Central memory CD8-positive, alpha-beta T cell (primary cell): Measurements from ENCODE around the gene CDC42EP4.

Experiments used
- ATAC-seq: fragments of 150-1000 bp; cut with Tn5 transposase; replicated peaks from 2 replicates; pipeline ENCODE4 v1.10.0; 2022; ENCODE audit warnings: mild to moderate bottlenecking, moderate FRiP score, moderate number of reproducible peaks; ENCODE audit not compliant: poor library complexity, severe bottlenecking; ENCODE audit errors: extremely low read depth
- DNase-seq, 2 donors: peaks; one replicate each; pipeline ENCODE4 v3.0.0; 2021; ENCODE audit warnings: low spot score in 2 of 2
- H3K27ac Mint-ChIP-seq: one replicate; pipeline ENCODE4 v1.8.0; 2022; ENCODE audit warnings: low read depth, mild to moderate bottlenecking, moderate library complexity, mixed read lengths
- H3K27me3 Mint-ChIP-seq: one replicate; pipeline ENCODE4 v1.8.0; 2022; ENCODE audit warnings: mixed read lengths
- H3K36me3 Mint-ChIP-seq: one replicate; pipeline ENCODE4 v1.8.0; 2022; ENCODE audit warnings: mild to moderate bottlenecking, moderate library complexity, mixed read lengths; ENCODE audit not compliant: insufficient read depth
- H3K4me1 Mint-ChIP-seq: one replicate; pipeline ENCODE4 v1.8.0; 2022; ENCODE audit warnings: mixed read lengths
- H3K4me3 Mint-ChIP-seq: one replicate; pipeline ENCODE4 v1.8.0; 2022; ENCODE audit warnings: mild to moderate bottlenecking, moderate library complexity, mixed read lengths
- H3K9me3 Mint-ChIP-seq: one replicate; pipeline ENCODE4 v1.8.0; 2022; ENCODE audit warnings: mixed read lengths

Gene CDC42EP4

DNA sequence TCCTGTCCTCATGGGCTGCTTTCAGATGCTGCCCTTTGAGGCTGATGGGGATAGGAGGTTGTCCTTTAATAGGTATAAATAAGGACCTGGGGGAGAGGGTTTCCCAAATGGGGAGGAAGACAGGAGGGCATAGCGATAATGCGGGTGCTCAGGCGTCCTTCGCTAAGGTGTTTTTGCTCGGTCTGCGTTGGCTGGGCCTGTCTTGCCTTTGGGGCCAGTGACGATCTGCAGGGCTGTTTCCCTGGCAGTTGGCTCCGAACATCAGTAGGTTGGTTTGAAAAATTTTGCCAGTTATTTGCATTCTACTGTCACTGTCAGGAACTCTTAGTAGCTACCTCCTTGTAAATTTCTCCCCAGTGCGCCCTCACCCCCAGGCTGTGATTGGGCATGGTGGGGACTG lies 37.8 kb upstream of the CDC42EP4 start:
- no peak overlapping the region for H3K27ac Mint-ChIP-seq
- DNase-seq (no peak), ATAC-seq (no peak)
- H3K9me3 Mint-ChIP-seq = no peaks in the 10 kb centered on the region
- no peak overlapping the region for H3K4me3 Mint-ChIP-seq
- peaks cover 3% of the 10 kb centered on the region for H3K36me3 Mint-ChIP-seq
- no peaks in the 10 kb centered on the region for H3K4me1 Mint-ChIP-seq
- H3K27me3 Mint-ChIP-seq = peaks cover 10% of the 10 kb centered on the region

DNA sequence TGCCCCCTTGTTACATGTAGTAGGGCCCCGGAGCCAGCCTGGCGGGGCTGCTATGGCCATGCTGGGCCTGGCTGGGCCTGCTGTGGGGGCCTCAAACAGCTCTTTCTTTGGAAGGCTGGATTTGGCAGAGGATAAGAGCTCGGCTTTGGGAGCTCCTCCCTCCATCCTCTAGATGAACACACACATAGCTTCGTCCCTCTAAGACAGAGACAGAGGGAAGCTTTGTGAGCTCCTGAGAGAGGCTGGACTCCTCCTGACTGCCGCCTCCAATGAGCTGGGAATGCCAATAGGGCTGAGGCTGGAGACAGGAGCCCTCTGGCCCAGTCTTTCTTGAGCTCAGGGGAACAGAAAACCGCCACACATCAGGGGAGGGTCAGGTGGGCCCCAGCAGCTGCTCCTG lies 37.3 kb upstream of the CDC42EP4 start:
- Mint-ChIP-seq H3K9me3 (no peaks in the 10 kb centered on the region), H3K36me3 (peaks cover 3% of the 10 kb centered on the region), H3K27ac (no peak overlapping the region), H3K4me3 (no peak overlapping the region), H3K27me3 (peaks cover 10% of the 10 kb centered on the region), H3K4me1 (no peaks in the 10 kb centered on the region)
- ATAC-seq (no peak), DNase-seq (no peak)

DNA sequence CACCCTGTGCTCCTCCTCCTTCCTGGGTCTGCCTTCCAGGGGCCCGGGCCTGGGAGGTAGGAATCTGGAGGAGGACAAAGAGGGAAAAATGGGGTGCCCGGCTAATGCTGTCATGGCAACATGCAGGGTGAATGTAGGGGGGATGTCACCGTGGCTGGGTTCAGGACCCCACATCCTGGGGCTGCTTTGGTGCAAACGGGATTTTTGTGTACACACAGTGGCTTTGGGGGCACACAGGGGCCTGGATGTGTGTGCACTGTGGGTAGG lies 37.0 kb upstream of the CDC42EP4 start:
- DNase-seq (no peak), ATAC-seq (no peak)
- Mint-ChIP-seq H3K27me3 (peaks cover 10% of the 10 kb centered on the region), H3K4me1 (no peaks in the 10 kb centered on the region), H3K9me3 (no peaks in the 10 kb centered on the region), H3K4me3 (no peak overlapping the region), H3K27ac (no peak overlapping the region), H3K36me3 (peaks cover 3% of the 10 kb centered on the region)

DNA sequence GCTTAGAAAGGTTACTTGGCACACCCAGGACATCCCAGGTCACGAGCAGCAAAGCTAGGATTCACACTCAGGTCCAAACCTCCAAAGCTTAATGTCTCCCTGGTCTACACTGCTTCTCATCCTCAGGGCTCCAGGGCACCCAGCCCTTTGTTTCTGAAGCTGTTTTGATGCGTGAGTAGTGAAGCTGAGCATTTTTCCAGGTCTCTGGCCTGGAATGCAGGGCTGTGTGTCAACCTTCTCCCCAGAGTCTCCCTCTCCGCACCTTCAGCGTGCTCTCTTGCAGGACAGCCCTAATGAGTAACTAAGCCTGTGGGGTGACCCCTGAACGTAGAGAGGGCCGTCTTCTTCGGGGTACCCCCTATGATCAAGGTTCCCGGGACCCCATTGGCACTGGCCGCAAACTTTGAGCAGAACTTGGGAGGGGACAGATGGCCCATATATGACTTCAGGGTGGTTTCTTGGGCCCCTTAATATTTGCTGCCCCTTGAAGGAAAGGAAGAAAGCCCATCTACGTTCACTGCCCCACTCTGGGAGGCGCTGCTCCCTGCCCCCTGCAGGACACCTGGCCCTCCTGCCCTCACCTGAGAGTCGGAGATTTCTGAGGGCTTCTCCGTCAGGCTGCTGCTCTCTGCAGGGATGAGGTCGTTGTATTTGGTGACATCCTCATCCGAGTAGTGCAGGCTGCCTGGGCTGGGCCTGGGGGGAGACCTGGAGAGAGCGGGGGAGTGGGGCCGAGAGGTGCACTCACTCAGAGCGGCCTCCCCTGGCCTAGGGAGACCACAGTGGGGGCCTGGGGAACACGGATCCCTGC lies 36.4 kb upstream of the CDC42EP4 start:
- Mint-ChIP-seq H3K4me1 (no peaks in the 10 kb centered on the region), H3K4me3 (no peak overlapping the region), H3K9me3 (no peaks in the 10 kb centered on the region), H3K27ac (no peak overlapping the region), H3K36me3 (peaks cover 3% of the 10 kb centered on the region), H3K27me3 (peaks cover 10% of the 10 kb centered on the region)
- DNase-seq (no peak), ATAC-seq (no peak)

DNA sequence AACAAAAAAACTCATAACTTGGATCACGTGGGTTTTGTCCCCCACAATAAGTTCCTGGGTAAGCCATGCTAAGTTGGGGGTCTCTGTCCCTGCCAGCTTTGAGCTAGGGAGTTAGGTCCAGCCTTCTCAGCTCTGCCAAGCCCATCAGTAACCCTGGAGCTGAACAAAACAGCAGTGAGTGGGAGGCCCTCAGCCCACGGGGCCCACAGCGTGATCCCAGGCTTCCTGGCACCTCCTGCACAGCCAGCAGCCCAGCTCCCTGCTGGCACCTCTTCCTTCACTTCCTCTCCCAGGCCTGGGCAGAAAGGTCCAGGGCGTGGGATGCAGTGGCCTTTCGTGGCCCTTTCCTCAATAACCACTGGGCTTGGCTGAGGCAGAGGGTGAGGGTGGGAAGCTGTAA lies 35.5 kb upstream of the CDC42EP4 start:
- ATAC-seq = no peak
- H3K4me1 Mint-ChIP-seq = no peaks in the 10 kb centered on the region

DNA sequence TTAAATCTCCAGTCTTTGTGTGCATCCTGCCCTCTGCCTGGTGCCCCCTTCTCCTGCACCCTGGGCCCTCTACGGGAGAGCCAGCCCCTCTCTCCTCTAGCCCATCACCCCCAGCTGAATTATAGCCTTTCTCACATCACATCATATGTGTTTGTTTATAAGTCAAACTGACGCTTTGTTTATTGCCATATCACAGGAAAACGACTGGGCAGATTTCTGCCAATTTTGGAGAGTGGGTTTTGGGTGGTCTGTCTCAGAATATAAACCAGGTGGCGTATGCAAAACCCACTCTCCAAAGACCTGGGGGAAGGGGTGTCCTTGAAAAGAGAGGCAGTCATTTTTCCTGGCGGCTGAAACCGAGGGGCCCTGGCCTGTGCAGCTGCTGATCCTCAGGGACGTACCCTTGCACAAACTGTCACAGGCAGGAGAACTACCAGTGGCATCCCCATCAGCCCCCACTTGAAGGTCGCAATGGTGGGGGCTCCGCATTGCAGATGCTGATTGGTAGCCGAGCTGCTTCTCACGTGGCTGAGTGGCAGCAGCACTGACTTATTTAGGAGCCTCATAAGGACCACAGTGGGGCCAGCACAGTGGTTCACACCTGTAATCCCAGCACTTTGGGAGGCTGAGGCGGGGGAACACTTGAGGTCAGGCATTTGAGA lies 34.8 kb upstream of the CDC42EP4 start:
- no peak overlapping the region for H3K4me3 Mint-ChIP-seq
- H3K27ac Mint-ChIP-seq = no peak overlapping the region
- H3K9me3 Mint-ChIP-seq = no peaks in the 10 kb centered on the region
- peaks cover 10% of the 10 kb centered on the region for H3K27me3 Mint-ChIP-seq
- peaks cover 4% of the 10 kb centered on the region for H3K36me3 Mint-ChIP-seq
- no peaks in the 10 kb centered on the region for H3K4me1 Mint-ChIP-seq
- DNase-seq = no peak
- ATAC-seq = no peak

More for the DNA sequence above, 35.5 kb upstream of the CDC42EP4 start:
- Mint-ChIP-seq H3K27me3 (peaks cover 10% of the 10 kb centered on the region), H3K9me3 (no peaks in the 10 kb centered on the region), H3K27ac (no peak overlapping the region), H3K36me3 (peaks cover 3% of the 10 kb centered on the region), H3K4me3 (no peak overlapping the region)
- DNase-seq = no peak

DNA sequence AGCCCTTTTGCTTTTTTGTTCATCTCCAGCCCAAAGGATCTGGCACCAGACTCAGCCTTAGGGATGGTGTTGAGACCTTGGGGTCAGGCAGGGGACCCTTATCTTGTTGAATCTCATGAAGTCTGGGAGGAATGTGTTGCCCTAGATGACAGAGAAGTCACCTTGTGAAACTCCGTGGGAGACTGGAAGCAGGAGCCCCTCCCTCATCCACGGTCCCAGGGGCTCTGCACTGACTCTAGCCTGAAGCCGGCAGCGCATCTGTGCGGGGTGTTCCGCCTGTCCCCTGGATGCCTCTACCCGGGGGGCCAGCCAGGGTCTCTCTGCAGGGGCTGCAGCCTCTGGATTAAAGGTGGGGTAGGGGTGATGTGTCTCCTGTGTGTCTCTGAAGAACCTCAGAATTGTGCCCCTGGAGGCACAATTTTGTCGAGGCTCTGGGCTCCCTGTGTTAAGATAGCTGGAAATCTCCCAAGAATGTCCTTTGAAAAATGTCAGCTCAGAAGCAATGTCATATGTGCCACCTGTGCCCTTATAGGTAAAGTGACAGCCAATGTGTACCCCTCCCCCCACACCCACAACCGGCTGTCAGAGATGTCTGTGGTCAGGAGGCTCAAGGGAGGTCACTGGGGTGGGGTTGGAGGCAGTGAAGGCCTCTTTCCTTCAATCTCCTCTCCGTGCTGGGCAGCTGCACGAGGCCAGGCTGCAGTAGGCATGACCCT lies 32.1 kb upstream of the CDC42EP4 start:
- DNase-seq = no peak
- no peaks in the 10 kb centered on the region for H3K4me1 Mint-ChIP-seq
- H3K9me3 Mint-ChIP-seq = no peaks in the 10 kb centered on the region

DNA sequence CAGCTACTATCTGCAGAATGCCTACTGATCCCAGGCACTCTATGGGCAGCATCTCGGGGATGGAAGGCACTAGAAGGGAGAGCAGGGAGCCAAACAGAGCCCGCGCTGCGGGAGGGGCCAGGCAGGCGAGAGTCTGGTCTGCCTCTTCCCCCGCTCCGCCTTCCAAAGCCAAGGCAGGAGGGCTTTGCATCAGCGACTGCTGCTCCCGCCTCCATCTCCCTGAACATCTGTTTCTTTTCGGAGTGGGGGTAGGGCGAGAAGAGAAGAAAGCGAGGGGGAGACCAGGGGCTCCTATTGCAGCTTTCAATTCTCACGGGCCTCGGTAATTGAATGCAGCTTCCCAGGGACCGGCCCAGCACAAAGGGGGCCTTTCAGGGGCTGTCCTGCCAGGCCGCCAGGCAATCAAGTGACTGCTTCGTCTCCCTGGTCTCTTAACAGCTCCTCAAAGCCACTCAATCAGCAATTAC lies 31.4 kb upstream of the CDC42EP4 start:
- ATAC-seq (no peak), DNase-seq (no peak)
- H3K9me3 Mint-ChIP-seq = no peaks in the 10 kb centered on the region
- no peak overlapping the region for H3K27ac Mint-ChIP-seq
- peaks cover 6% of the 10 kb centered on the region for H3K36me3 Mint-ChIP-seq
- no peak overlapping the region for H3K4me3 Mint-ChIP-seq
- H3K4me1 Mint-ChIP-seq = no peaks in the 10 kb centered on the region
- peaks cover 25% of the 10 kb centered on the region for H3K27me3 Mint-ChIP-seq

More for the DNA sequence above, 32.1 kb upstream of the CDC42EP4 start:
- H3K27me3 Mint-ChIP-seq = peaks cover 23% of the 10 kb centered on the region
- no peak for ATAC-seq
- no peak overlapping the region for H3K4me3 Mint-ChIP-seq
- no peak overlapping the region for H3K27ac Mint-ChIP-seq
- H3K36me3 Mint-ChIP-seq = peaks cover 6% of the 10 kb centered on the region

DNA sequence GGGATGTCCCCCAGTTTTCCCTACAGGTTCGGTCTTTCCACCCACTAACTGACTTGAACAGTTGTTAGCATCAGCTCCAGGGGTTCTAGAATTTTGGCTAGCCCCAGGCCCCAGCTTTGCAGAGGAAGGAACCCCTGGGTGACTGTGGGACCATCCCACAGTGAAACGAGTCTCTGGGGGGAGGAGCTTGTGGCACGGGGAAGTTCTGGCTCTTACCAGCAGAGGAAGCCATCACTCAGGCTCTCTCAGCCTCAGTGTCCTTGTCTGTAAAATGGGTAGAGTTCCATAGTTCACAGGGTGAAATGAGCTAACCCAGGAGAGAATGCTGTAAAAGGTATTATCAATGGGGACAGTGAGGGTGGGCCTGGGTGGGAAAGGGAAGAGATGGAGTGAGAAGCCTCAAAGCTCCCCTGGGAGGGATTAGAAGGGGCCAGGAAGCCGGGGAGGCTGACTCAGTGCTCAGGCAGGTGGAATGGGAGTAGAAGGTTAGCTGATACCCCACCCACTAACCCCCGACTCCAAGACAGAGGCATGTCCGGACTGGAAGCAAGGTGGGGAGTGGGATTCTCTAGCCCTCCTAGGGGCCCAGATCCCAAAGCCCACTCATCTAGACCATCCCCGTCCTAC lies 30.9 kb upstream of the CDC42EP4 start:
- Mint-ChIP-seq H3K27me3 (peaks cover 24% of the 10 kb centered on the region), H3K9me3 (no peaks in the 10 kb centered on the region), H3K4me1 (no peaks in the 10 kb centered on the region), H3K36me3 (peaks cover 2% of the 10 kb centered on the region), H3K4me3 (no peak overlapping the region), H3K27ac (no peak overlapping the region)
- no peak for DNase-seq
- no peak for ATAC-seq

DNA sequence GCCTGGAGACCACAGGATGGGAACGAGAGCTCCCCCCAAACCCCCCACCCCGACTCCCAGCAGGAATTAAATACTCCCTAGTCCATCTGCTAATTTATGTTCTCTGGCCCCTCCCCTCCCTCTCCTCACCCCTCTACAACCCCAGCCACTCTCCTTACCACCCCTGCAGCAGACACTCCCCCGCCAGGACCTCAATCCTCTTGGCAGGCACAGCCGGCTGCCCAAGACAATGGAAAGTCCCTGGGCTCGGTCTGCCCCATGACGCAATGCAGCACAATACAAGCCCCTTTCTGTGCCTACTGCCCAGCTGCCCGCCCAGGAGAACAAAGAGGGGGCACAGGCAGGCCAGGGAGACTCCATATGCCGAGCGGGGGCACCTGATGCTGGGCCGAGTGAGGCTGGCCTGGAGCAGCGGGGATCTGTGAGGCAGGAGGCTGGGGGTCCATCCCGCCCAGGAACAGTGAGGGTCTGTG lies 30.3 kb upstream of the CDC42EP4 start:
- H3K27ac Mint-ChIP-seq = no peak overlapping the region
- H3K36me3 Mint-ChIP-seq = peaks cover 2% of the 10 kb centered on the region
- ATAC-seq (no peak), DNase-seq (no peak)
- no peaks in the 10 kb centered on the region for H3K9me3 Mint-ChIP-seq
- no peaks in the 10 kb centered on the region for H3K4me1 Mint-ChIP-seq
- no peak overlapping the region for H3K4me3 Mint-ChIP-seq
- peaks cover 24% of the 10 kb centered on the region for H3K27me3 Mint-ChIP-seq

DNA sequence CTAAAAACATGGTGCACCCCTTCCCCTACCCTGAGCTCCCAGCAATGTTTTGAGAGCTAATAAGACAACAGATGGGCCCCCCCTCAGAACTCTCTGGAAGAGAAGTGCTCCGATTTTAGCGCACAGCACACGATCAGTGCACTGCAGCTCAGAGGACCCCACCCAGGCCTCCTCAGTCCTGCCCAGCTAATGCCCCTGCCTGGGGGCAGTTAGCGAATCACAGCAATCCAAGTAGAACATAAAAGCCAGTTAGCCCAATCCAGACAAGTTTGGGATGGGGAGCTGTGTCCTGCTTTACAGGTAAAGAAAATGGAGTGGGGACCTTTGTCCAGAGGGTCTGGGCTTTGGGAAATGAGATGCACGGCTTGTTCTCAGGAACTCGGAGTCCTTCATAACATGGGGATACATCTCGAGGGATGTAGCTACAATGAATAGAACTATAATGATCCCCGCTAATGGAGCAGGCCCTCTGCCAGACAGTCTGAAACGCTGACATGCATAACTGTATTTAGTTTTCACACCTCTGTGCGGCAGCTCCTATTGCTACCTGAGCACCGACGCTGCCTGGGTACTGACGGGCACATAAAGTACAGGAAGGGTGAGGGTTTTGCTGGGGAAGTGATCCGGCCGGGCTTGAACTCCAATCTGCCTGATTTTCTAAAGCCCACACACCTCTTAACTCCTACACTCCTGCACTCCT lies 29.7 kb upstream of the CDC42EP4 start:
- H3K36me3 Mint-ChIP-seq = peaks cover 2% of the 10 kb centered on the region
- DNase-seq = no peak
- ATAC-seq = no peak
- peaks cover 24% of the 10 kb centered on the region for H3K27me3 Mint-ChIP-seq
- H3K27ac Mint-ChIP-seq = no peak overlapping the region
- H3K9me3 Mint-ChIP-seq = no peaks in the 10 kb centered on the region
- no peaks in the 10 kb centered on the region for H3K4me1 Mint-ChIP-seq
- H3K4me3 Mint-ChIP-seq = no peak overlapping the region

DNA sequence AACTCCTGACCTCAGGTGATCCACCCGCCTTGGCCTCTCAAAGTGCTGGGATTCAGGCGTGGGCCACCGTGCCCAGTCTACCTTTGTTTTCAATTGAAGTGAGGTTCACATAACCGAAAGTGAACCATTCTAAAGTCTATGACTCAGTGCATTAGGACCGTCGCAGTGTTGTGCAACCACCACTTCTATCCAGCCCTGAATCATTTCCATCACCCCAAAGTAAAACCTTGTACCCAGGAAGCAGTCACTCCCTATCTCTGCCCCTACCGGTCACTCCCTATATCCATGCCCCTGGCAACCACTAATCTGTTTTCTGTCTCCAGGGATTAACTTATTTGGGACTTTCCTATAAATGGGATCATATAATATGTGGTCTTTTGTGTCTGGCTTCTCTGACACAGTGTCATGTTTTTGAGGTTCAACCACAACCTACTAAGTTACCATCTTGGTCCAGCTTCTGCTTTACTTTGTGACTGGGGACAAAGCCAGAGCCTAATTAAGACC lies 28.3 kb upstream of the CDC42EP4 start:
- DNase-seq = no peak
- ATAC-seq = no peak

More for the DNA sequence above, 28.3 kb upstream of the CDC42EP4 start:
- Mint-ChIP-seq H3K27ac (no peak overlapping the region), H3K27me3 (peaks cover 28% of the 10 kb centered on the region), H3K36me3 (peaks cover 2% of the 10 kb centered on the region), H3K4me1 (no peaks in the 10 kb centered on the region), H3K9me3 (no peaks in the 10 kb centered on the region), H3K4me3 (no peak overlapping the region)
